Prostate gland (tissue), 2 donors: ENCODE results near the gene ARL5C. TPM values are rescaled to one million over a fixed set of nuclear protein-coding genes. Genes with fewer than 3 reads are reported as not detected.

ENCODE experiments used
- DNase-seq: peaks from one replicate; pipeline ENCODE4 v3.0.0-alpha.2; 2019; ENCODE audit warnings: low spot score
- H3K27ac ChIP-seq, 2 donors: fragments of 200-600 bp; sonication (generic); 2 replicates each; pipeline ENCODE4 v1.5.1; 2017 to 2019
- H3K27me3 ChIP-seq: fragments of 200-600 bp; sonication (generic); replicated peaks from 2 replicates; pipeline ENCODE4 v1.5.1; 2019; ENCODE audit not compliant: insufficient read depth
- H3K36me3 ChIP-seq, 2 donors: fragments of 200-600 bp; sonication (generic); 1 replicate in 1 of 2; 2 replicates in 1 of 2; pipeline versions ENCODE4 v1.5.1 to v1.8.1; 2017 to 2019
- H3K4me1 ChIP-seq: fragments of 200-600 bp; sonication (generic); replicated peaks from 2 replicates; pipeline ENCODE4 v1.5.1; 2019
- H3K4me3 ChIP-seq, 2 donors: fragments of 200-600 bp; sonication (generic); 2 replicates each; pipeline ENCODE4 v1.5.1; 2017 to 2019
- H3K9me3 ChIP-seq: fragments of 200-600 bp; sonication (generic); 2 replicates; pipeline ENCODE4 v1.5.1; 2017
- CTCF ChIP-seq, 4 experiments: fragments of 200-600 bp in 2 of 4; fragments of 450-650 bp in 2 of 4; sonication (generic) in 2 of 4; IDR thresholded peaks; 1 replicate in 3 of 4; 2 replicates in 1 of 4; pipeline ENCODE4 v1.5.1; 2016 to 2019; ENCODE audit warnings: antibody characterized with exemption in 4 of 4, mild to moderate bottlenecking in 2 of 4, moderate library complexity in 2 of 4
- POLR2A ChIP-seq: fragments of 450-650 bp; IDR thresholded peaks from one replicate; pipeline ENCODE4 v1.6.1; 2016; ENCODE audit warnings: antibody characterized with exemption, mild to moderate bottlenecking
- POLR2AphosphoS5 ChIP-seq: sonication (generic); formaldehyde crosslinking; IDR thresholded peaks from one replicate; pipeline ENCODE4 v1.6.1; 2017; ENCODE audit warnings: antibody characterized with exemption
- WGBS: methylation state at CpG from one replicate; pipeline ENCODE4 v1.1.5; 2018; 5-methylcytosine and 5-hydroxymethylcytosine counted together
- intact Hi-C: fragments of 100-400 bp; cut with DNase I; formaldehyde crosslinking; loops from one replicate; pipeline ENCODE4 v1.14.2; 2022
- total RNA-seq, 2 donors: library from RNA; depleted of rRNA; stranded (reverse); fragments of >200 nt; gene quantifications; one replicate each; pipeline ENCODE4 v1.1.0, GENCODE V29; 2016

Gene ARL5C
- total RNA-seq, 2 donors from 2014 or later: not detected

DNA sequence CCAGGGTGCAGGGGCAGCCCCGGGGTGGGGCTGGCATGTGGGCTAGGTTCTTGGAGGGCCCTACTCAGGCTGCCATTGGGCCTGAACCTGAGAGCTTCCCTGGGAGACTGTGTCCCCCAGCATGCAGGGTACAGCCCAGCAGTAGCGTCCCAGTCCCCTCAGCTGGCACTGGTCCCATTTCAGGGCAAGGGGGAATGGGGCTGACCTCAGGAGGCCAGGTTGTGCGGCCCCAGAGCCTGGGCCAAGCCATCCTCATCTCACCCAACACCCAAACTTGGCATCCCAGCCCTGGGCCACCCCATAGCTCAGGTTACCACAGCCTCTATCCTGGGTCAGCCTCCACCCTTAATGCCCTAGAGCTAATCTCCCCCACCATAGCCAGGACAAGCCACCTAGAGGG lies 20.8 kb downstream of the ARL5C start:
- Histone ChIP-seq H3K27me3 (no peaks in the 10 kb centered on the region), H3K9me3 (no peaks in the 10 kb centered on the region), H3K36me3 (no peaks in the 10 kb centered on the region), H3K4me3 (no peak overlapping the region), H3K27ac (peak overlapping the region in 1 of 2 donors; percentile 21), H3K4me1 (no peaks in the 10 kb centered on the region)
- WGBS: 83% methylated on average over 3 of the region's 3 CpGs
- TF ChIP-seq POLR2A (no peak), POLR2AphosphoS5 (no peak), CTCF (IDR thresholded peaks at IDR 0.05) (no peak)
- DNase-seq: no peak
- intact Hi-C loops: no loop called here

- no peak overlapping the region for H3K4me3 ChIP-seq
- H3K9me3 ChIP-seq: no peaks in the 10 kb centered on the region
- TF ChIP-seq POLR2A: no peak
- TF ChIP-seq POLR2AphosphoS5: peak; percentile 80
- TF ChIP-seq CTCF (IDR thresholded peaks at IDR 0.05): no peak
- H3K27ac ChIP-seq: no peak overlapping the region
- intact Hi-C loops: no loop called here
- WGBS: 13% methylated on average over 9 of the region's 9 CpGs
- no peaks in the 10 kb centered on the region for H3K4me1 ChIP-seq
- peak; percentile 83 for DNase-seq
- H3K36me3 ChIP-seq: no peaks in the 10 kb centered on the region
- H3K27me3 ChIP-seq: no peaks in the 10 kb centered on the region
Measured at GRCh38 chr17:39144416-39144840, 21.5 kb downstream of the ARL5C start.

DNA sequence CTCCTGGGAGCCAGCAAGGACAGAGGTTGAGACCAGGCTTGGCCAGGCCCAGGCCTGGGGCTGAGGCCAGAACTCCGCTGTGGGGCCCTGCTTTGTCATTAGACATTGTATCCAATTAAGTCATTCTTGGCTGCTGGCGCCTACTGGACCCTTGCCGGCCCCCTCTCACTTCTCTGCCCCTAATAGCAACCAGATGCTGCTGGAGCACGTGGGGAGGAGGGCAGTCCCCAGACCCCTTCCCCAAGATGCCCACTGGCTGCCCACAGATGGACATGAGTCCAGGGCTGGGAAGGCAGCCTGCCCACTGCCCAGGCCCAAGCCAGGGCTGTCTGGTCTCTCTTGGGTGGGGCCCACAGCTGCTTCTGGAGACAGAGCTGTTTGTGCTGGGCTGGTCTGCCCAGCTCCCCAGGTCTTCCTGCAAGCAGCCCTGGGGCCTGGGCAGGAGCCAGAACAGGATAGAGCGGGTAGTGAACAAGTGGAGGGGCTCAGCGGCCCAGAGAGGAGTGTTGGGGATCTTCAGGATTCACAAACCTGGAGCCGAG lies 22.3 kb downstream of the ARL5C start:
- Histone ChIP-seq H3K4me3 (no peak overlapping the region), H3K9me3 (no peaks in the 10 kb centered on the region), H3K36me3 (no peaks in the 10 kb centered on the region), H3K4me1 (no peaks in the 10 kb centered on the region), H3K27me3 (no peaks in the 10 kb centered on the region), H3K27ac (no peak overlapping the region)
- no peak for TF ChIP-seq POLR2AphosphoS5
- TF ChIP-seq CTCF (IDR thresholded peaks at IDR 0.05): no peak
- no peak for TF ChIP-seq POLR2A
- no peak for DNase-seq
- 66% methylated on average over 7 of the region's 7 CpGs for WGBS
- intact Hi-C loops: no loop called here

DNA sequence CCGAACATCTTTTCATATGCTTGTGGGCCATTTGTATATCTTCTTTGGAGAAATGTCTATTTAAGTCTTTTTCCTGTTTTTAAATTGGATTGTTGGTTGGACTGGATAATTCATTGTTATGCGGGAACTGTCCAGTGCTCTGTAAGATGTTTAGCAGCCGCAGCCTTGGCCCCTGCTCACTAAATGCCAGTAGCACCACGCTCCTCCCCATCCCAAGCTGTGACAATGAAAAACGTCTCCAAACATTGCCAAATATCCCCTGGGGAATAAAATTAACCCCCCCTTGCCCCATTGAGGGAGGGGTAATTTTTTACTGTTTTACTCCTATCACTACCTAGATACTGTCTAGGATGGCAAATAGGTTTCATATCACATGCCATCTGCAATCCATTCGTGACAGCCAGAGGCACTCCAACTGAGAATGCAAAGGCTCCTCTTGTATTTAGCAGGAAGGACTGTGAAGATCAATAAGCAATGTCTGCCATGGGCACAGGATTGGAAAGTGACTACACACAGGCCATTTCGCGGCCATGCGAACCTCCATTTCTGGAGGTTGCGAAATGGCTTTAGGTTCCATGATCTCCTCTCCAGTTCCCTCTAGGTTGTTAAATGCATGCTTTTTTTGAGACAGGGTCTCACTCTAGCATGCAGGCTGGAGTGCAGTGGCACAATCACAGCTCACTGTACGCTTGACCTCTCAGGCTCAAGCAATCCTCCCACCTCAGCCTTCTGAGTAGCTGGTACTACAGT lies 23.9 kb downstream of the ARL5C start:
- intact Hi-C loops: no loop called here
- DNase-seq: no peak
- Histone ChIP-seq H3K36me3 (no peaks in the 10 kb centered on the region), H3K27ac (no peak overlapping the region), H3K27me3 (no peaks in the 10 kb centered on the region), H3K9me3 (no peaks in the 10 kb centered on the region), H3K4me3 (no peak overlapping the region), H3K4me1 (no peaks in the 10 kb centered on the region)
- TF ChIP-seq POLR2A (no peak), CTCF (IDR thresholded peaks at IDR 0.05) (no peak), POLR2AphosphoS5 (no peak)
- 86% methylated on average over 11 of the region's 11 CpGs for WGBS

DNA sequence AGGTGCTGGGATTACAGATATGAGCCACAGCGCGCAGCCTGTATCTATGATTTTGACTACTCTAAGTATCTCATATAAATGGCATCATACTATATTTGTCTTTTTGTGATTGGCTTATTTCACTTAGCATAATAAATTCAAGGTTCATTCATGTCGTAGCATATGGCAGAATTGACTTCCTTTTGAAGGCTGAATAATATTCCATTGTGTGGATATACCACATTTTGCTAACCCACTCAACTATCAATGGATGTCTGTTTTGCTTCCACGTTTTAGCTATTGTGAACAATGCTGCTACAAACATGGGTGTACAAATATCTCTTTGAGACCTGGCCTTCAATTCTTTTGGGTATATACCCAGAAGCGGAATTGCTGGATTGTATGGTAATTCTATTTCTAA lies 24.7 kb downstream of the ARL5C start:
- Histone ChIP-seq H3K4me1 (no peaks in the 10 kb centered on the region), H3K36me3 (no peaks in the 10 kb centered on the region), H3K9me3 (no peaks in the 10 kb centered on the region), H3K27me3 (no peaks in the 10 kb centered on the region), H3K4me3 (no peak overlapping the region), H3K27ac (no peak overlapping the region)
- no peak for TF ChIP-seq POLR2AphosphoS5
- no peak for TF ChIP-seq POLR2A
- TF ChIP-seq CTCF (IDR thresholded peaks at IDR 0.05): no peak
- intact Hi-C loops: no loop called here
- no peak for DNase-seq
- WGBS: 94% methylated on average over 5 of the region's 5 CpGs
